SJCRH30 (cell line): ENCODE results near the gene MIER2. TPM values are rescaled to one million over a fixed set of nuclear protein-coding genes. Genes with fewer than 3 reads are reported as not detected.

ENCODE experiments used
- DNase-seq, 2 experiments: peaks; one replicate each; pipeline ENCODE4 v3.0.0-alpha.2; 2015 to 2020
- H3K27ac ChIP-seq: fragments of 250-450 bp; sonication (Bioruptor Pico); 2 replicates; pipeline ENCODE4 v1.5.1; 2020; ENCODE audit warnings: mild to moderate bottlenecking, moderate library complexity
- H3K27me3 ChIP-seq: fragments of 250-450 bp; sonication (Bioruptor Pico); 2 replicates; pipeline ENCODE4 v1.5.1; 2020; ENCODE audit warnings: mild to moderate bottlenecking, moderate library complexity
- H3K36me3 ChIP-seq: fragments of 250-450 bp; sonication (Bioruptor Pico); 2 replicates; pipeline ENCODE4 v1.5.1; 2020; ENCODE audit warnings: mild to moderate bottlenecking, moderate library complexity
- H3K4me1 ChIP-seq: fragments of 250-450 bp; sonication (Bioruptor Pico); 2 replicates; pipeline ENCODE4 v1.5.1; 2020; ENCODE audit warnings: mild to moderate bottlenecking, moderate library complexity
- H3K4me3 ChIP-seq: fragments of 250-450 bp; sonication (Bioruptor Pico); 2 replicates; pipeline ENCODE4 v1.5.1; 2020; ENCODE audit warnings: mild to moderate bottlenecking, moderate library complexity
- H3K9me3 ChIP-seq: fragments of 250-450 bp; sonication (Bioruptor Pico); replicated peaks from 2 replicates; pipeline ENCODE4 v1.5.1; 2020; ENCODE audit warnings: mild to moderate bottlenecking, moderate library complexity
- total RNA-seq: library from RNA; depleted of rRNA; stranded (reverse); fragments of >200 nt; shearing (Covaris generic); gene quantifications from 2 replicates; pipeline ENCODE4 v1.2.3, GENCODE V29; 2014

Gene MIER2
- total RNA-seq, 1 experiment from 2014 or later: 18.5 TPM

DNA sequence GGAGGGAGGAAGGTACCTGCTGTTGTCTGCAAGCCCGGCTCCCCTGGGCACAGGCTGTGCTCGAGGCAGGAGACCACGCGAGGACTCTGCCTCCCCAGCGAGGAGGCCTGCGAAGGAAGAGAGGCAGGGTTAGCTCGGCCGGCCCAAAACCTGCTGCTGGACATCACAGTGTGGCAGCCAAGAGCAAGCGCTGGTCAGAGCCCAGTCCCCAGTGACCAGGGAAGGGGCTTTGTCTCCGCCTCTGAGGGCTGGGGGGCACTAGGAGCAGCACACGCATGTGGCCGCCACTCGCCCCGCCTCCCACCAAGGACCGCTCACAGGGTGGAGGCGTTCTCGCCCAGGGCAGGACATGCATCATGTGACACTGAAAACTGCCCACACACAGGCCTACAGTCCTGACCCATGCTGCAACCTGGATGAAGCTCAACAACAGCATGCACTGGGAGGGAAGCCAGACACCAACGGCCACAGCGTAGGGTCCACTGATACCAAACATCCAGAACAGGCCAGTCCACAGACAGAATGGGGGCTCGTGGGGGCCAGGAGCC lies 8.5 kb downstream of the MIER2 start:
- DNase-seq: no peak

GRCh38 chr19:335486-336066 lies 9.0 kb downstream of the MIER2 start:
- no peak for DNase-seq

More for the DNA sequence above, 8.5 kb downstream of the MIER2 start:
- Histone ChIP-seq H3K9me3 (no peaks in the 10 kb centered on the region), H3K27me3 (no peaks in the 10 kb centered on the region), H3K36me3 (peaks cover 26% of the 10 kb centered on the region), H3K27ac (no peak overlapping the region), H3K4me1 (no peaks in the 10 kb centered on the region), H3K4me3 (no peak overlapping the region)

DNA sequence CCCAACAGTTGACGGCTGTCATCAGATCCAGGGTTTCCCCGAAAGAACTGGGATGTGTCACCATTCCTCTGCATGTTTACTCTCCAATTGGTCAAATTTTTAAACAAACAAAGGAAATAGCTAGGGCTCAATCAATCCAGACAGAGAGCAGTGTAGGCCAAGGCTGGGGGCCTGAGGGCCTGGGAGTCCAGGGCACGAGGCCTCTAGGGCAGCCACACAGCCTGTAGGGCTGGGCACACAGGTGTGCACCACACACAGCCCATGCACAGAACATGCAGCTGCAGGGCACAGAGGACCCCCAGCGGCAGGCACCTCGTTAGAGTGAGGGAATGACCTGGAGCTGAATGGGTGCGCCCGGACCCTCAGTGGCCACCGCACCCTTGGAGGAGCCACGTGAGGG lies 9.5 kb downstream of the MIER2 start:
- no peak for DNase-seq
- Histone ChIP-seq H3K27ac (no peak overlapping the region), H3K9me3 (no peaks in the 10 kb centered on the region), H3K4me1 (no peaks in the 10 kb centered on the region), H3K4me3 (no peak overlapping the region), H3K27me3 (no peaks in the 10 kb centered on the region), H3K36me3 (peaks cover 35% of the 10 kb centered on the region)

More at GRCh38 chr19:335486-336066, 9.0 kb downstream of the MIER2 start:
- Histone ChIP-seq H3K4me3 (no peak overlapping the region), H3K36me3 (peaks cover 32% of the 10 kb centered on the region), H3K9me3 (no peaks in the 10 kb centered on the region), H3K4me1 (no peaks in the 10 kb centered on the region), H3K27ac (no peak overlapping the region), H3K27me3 (no peaks in the 10 kb centered on the region)

DNA sequence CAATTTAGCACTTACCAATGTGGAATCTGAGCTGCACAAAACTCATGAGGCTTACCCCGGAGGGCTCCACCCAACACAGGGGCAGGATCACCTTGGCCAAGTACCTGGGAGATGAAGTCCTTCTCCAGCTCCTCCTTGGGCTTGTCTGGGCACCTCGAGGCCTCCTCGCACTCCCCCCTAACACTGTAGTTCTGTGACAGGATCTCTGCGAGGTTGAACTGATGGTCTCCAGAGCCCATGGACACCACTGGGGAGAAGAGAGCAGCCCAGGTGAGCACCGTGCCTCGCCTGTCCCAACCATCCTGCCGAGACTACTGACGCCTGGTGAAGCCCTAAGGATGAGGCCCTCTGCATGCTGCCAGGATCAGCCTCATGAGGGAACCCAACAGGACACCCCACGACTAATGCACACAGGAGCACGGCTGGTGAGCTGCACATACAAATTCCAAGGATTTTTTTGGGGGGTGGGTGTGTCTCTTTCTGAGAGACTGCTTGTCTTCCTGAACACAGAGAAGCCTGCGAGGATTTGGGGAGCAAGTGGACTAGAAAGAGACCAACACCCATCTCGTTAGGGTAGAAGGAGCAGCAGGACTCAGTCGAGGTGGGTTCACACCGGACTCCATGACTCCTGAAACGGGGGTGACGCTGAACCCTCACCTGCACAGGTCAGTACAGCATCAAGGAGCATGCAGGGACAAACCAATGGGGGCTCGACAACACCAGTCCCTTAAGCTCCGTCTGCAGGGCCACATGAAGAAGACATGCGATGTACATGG lies 10.1 kb downstream of the MIER2 start:
- Histone ChIP-seq H3K4me3 (no peak overlapping the region), H3K36me3 (peaks cover 40% of the 10 kb centered on the region), H3K27ac (no peak overlapping the region), H3K4me1 (no peaks in the 10 kb centered on the region), H3K27me3 (no peaks in the 10 kb centered on the region), H3K9me3 (no peaks in the 10 kb centered on the region)
- no peak for DNase-seq

DNA sequence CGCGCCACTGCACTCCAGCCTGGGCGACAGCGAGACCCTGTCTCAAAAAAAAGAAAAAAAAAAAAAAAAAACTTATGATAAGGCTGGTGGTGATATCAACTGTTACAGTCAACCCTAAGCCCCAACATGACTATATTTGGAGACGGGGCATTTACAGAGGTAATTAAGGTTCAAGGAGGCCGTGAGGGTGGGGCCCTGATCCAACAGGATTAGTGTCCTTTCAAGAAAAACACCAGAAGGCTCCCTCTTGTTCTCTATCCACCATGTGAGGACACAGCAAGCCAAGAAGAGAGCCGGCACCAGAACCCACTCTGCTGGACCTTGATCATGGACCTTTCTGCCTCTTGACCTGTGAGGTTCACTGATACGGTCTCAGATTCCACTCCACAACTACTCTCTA lies 14.1 kb downstream of the MIER2 start:
- peaks cover 65% of the 10 kb centered on the region for H3K36me3 ChIP-seq
- no peaks in the 10 kb centered on the region for H3K4me1 ChIP-seq
- DNase-seq: no peak
- H3K27ac ChIP-seq: no peak overlapping the region
- no peaks in the 10 kb centered on the region for H3K9me3 ChIP-seq
- H3K4me3 ChIP-seq: no peak overlapping the region
- no peaks in the 10 kb centered on the region for H3K27me3 ChIP-seq

DNA sequence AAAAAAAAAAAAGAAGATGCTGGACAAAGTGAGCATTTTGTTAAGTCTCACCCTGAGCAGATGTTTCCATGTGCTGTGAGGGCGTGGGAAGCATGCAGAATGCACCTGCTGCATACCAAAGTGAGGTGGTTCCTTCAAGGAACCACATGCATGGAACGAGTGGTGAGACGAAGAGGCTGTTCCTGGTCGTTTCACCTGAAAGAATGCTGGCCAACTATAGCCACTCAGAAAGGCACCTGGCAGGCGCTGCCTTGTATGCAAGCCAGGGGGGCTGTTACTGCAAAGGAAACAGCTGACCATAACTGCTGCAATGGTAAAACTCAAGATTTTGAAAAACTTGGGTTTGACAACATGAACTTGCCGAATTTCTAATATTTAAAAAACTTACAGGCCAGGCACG lies 14.7 kb downstream of the MIER2 start:
- no peak for DNase-seq
- Histone ChIP-seq H3K9me3 (no peaks in the 10 kb centered on the region), H3K4me1 (no peaks in the 10 kb centered on the region), H3K36me3 (peaks cover 69% of the 10 kb centered on the region), H3K27me3 (no peaks in the 10 kb centered on the region), H3K4me3 (no peak overlapping the region), H3K27ac (no peak overlapping the region)

DNA sequence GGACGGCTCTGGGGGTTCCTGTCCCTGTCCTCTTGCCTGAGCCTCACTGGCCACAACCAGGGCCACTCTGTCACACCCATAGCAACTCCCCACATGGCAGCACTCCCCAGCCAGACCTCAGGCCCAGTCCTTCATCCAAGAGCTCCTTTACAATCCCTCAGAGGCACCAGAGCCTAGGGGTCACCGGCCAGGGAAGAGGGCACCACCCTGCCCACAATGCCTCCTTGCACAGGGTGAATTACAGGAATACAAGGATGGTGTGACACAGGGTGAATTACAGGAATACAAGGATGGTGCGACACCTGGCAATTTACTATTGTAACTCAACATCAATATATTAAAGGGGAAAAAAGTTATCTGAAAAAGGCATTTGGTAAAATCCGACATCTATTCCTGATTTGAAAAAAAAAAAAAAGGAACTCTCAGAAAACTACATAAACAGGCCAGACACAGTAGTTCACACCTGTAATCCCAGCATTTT lies 16.5 kb downstream of the MIER2 start:
- H3K9me3 ChIP-seq: no peaks in the 10 kb centered on the region
- no peaks in the 10 kb centered on the region for H3K4me1 ChIP-seq
- H3K4me3 ChIP-seq: no peak overlapping the region
- peaks cover 62% of the 10 kb centered on the region for H3K36me3 ChIP-seq
- DNase-seq: no peak
- H3K27me3 ChIP-seq: no peaks in the 10 kb centered on the region
- no peak overlapping the region for H3K27ac ChIP-seq

DNA sequence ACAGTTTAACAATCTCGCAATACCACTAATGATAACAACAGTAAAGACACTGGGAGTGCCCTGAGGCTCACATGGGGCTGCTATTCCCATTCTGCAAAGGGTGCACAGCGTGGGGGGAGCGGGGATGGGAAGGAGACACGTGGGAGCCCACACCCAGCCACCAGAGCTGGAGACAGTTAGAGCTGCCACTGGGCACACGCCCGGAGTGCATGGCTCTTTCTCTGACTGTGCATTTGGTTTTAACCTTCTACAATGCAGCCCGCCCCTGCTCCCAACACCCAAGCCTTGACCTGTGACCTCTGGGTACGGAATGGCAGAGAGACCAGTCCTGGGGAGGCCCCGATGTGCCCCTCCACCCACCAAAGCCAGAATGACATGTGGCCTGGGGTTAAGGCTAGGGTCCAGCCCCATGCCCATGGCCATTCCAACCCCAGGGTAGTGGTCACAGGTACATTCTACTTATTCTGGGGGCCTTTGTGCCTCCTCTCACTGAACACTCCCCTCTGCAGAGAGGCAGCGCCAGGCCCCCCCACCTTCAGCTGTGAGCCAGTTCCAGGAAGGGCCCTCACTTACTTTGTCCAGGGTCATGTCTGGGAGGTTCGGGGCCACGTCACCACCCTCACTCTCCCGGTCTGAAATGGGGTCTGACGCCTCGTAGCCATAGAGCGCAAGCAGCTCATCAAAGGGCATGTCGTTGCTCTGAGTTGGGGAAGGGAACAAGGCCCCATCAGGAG lies 17.1 kb downstream of the MIER2 start:
- H3K27me3 ChIP-seq: no peaks in the 10 kb centered on the region
- no peak for DNase-seq
- no peak overlapping the region for H3K27ac ChIP-seq
- peaks cover 62% of the 10 kb centered on the region for H3K36me3 ChIP-seq
- H3K9me3 ChIP-seq: no peaks in the 10 kb centered on the region
- no peaks in the 10 kb centered on the region for H3K4me1 ChIP-seq
- no peak overlapping the region for H3K4me3 ChIP-seq

DNA sequence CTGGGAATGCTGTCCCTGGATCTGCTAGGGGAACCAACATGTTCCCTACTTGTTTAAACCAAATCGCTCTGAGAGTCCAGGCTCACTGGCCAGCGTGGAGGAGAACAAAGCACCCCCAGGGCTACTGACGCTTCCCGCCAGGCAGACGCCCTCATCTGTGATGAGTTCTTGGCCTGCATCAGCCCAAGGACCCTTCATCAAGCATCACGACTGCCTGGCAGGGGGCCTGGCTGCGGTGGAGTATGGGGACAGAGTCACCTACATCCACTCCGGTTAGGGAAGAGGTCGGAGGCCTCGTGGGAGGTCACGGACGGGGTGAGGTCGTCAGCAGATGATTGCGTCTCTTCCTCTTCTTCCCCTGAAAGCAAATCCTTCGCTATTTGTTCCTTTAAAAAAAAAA lies 17.7 kb downstream of the MIER2 start:
- DNase-seq: no peak
- H3K4me1 ChIP-seq: no peaks in the 10 kb centered on the region
- H3K27me3 ChIP-seq: no peaks in the 10 kb centered on the region
- peaks cover 67% of the 10 kb centered on the region for H3K36me3 ChIP-seq
- no peaks in the 10 kb centered on the region for H3K9me3 ChIP-seq
- H3K27ac ChIP-seq: no peak overlapping the region
- no peak overlapping the region for H3K4me3 ChIP-seq

DNA sequence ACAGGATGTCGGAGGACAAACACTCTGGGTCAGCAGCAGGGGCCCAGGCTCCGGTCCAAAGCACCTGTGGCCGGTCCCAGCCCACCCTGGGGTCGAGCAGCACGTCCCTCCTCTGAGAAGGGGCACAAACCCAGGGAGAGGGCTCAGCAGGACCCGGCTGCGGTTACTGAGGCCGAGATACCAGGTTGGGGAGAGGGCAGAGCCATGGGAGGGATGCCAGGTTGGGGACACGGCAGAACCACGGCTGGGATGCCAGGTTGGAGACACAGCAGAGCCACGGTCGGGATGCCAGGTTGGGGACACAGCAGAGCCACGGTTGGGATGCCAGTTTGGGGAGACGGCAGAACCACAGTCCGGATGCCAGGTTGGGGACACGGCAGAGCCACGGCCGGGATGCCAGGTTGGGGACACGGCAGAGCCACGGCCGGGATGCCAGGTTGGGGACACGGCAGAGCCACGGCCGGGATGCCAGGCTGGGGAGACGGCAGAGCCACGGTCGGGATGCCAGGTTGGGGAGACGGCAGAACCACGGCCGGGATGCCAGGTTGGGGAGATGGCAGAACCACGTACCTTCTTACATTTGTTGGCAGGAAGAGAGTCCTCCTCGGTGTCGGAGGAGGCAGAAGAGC lies 18.5 kb downstream of the MIER2 start:
- DNase-seq: no peak
- Histone ChIP-seq H3K9me3 (no peaks in the 10 kb centered on the region), H3K27me3 (no peaks in the 10 kb centered on the region)

DNA sequence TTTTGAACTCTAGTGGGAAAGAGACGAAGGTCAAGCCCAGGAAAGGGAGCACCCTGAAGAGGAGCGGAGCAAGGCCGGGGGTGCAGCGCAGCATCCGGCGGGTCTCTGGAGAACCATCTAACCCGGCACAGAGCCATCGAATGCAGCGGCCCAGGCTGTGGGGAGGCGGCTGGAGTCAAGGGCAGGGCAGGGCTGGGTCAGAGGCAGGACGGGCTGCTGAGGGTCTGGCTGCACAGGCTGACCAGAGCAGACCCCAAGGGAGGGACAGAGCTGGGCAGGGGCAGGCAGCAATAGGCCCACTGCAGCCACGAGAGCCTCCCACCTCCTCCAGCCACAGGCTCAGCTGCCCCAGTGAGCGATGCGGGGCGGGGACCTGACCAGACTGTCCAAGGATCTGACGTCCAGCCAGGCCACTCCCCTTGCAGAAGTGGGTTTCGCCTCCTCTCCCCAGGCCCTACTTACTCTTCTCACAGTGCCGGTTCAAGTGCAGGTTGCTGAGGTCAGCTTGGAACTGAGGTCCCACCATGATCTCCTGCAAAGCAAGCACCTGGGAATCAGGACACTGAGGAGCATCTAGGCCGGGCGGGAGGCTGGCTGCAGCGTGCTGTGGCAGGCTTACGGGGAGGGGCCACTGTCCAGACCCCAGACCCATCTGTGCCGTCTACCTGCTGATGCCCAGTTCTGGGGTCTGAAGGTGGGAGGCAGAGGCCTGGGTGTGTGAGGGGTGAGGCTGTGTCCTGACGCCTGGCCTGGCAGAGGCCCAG lies 19.2 kb downstream of the MIER2 start:
- no peak for DNase-seq
- Histone ChIP-seq H3K4me1 (no peaks in the 10 kb centered on the region), H3K4me3 (no peak overlapping the region), H3K27ac (no peak overlapping the region), H3K27me3 (no peaks in the 10 kb centered on the region), H3K36me3 (peaks cover 55% of the 10 kb centered on the region), H3K9me3 (no peaks in the 10 kb centered on the region)

More for the DNA sequence above, 18.5 kb downstream of the MIER2 start:
- Histone ChIP-seq H3K36me3 (peaks cover 61% of the 10 kb centered on the region), H3K4me1 (no peaks in the 10 kb centered on the region), H3K27ac (no peak overlapping the region), H3K4me3 (no peak overlapping the region)

GRCh38 chr19:324716-325115 lies 19.9 kb downstream of the MIER2 start:
- Histone ChIP-seq H3K36me3 (peaks cover 50% of the 10 kb centered on the region), H3K27ac (no peak overlapping the region), H3K9me3 (no peaks in the 10 kb centered on the region), H3K4me1 (no peaks in the 10 kb centered on the region), H3K4me3 (no peak overlapping the region), H3K27me3 (no peaks in the 10 kb centered on the region)
- DNase-seq: no peak

- Histone ChIP-seq H3K4me1 (no peaks in the 10 kb centered on the region), H3K9me3 (no peaks in the 10 kb centered on the region), H3K27ac (no peak overlapping the region), H3K27me3 (no peaks in the 10 kb centered on the region), H3K36me3 (peaks cover 35% of the 10 kb centered on the region), H3K4me3 (no peak overlapping the region)
- no peak for DNase-seq
These were observed 22.0 kb downstream of the MIER2 start for GRCh38 chr19:322616-323015.

GRCh38 chr19:318509-318774 lies 26.2 kb downstream of the MIER2 start:
- no peaks in the 10 kb centered on the region for H3K4me1 ChIP-seq
- no peak overlapping the region for H3K27ac ChIP-seq
- peaks cover 20% of the 10 kb centered on the region for H3K36me3 ChIP-seq
- H3K27me3 ChIP-seq: no peaks in the 10 kb centered on the region
- no peak for DNase-seq
- no peak overlapping the region for H3K4me3 ChIP-seq
- H3K9me3 ChIP-seq: no peaks in the 10 kb centered on the region
